Measurements from ENCODE around the gene SH3PXD2B.

SH3PXD2B gene

GRCh38 chr5:172325452-172325851 is 128.9 kb downstream of the SH3PXD2B start:
- DNase-seq (ENCODE audit: extremely low read depth, low read depth): no peak
- TF ChIP-seq, protein P1, sequence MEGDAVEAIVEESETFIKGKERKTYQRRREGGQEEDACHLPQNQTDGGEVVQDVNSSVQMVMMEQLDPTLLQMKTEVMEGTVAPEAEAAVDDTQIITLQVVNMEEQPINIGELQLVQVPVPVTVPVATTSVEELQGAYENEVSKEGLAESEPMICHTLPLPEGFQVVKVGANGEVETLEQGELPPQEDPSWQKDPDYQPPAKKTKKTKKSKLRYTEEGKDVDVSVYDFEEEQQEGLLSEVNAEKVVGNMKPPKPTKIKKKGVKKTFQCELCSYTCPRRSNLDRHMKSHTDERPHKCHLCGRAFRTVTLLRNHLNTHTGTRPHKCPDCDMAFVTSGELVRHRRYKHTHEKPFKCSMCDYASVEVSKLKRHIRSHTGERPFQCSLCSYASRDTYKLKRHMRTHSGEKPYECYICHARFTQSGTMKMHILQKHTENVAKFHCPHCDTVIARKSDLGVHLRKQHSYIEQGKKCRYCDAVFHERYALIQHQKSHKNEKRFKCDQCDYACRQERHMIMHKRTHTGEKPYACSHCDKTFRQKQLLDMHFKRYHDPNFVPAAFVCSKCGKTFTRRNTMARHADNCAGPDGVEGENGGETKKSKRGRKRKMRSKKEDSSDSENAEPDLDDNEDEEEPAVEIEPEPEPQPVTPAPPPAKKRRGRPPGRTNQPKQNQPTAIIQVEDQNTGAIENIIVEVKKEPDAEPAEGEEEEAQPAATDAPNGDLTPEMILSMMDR (IDR thresholded peaks at IDR 0.05; ENCODE audit: low read depth, low read length): no peak

- no peak for DNase-seq (ENCODE audit: extremely low read depth, low read depth)
- TF ChIP-seq, protein P1 (IDR thresholded peaks at IDR 0.05; ENCODE audit: low read depth, low read length): no peak
Measured at GRCh38 chr5:172322028-172322965, 132.0 kb downstream of the SH3PXD2B start.

- no peak for DNase-seq (ENCODE audit: extremely low read depth, low read depth)
- TF ChIP-seq, protein P1 (IDR thresholded peaks at IDR 0.05; ENCODE audit: low read depth, low read length): no peak
Measured at GRCh38 chr5:172321593-172321992, 132.7 kb downstream of the SH3PXD2B start.

GRCh38 chr5:172319708-172320441 is 134.4 kb downstream of the SH3PXD2B start:
- TF ChIP-seq, protein P1 (IDR thresholded peaks at IDR 0.05; ENCODE audit: low read depth, low read length): no peak
- no peak for DNase-seq (ENCODE audit: extremely low read depth, low read depth)

DNA sequence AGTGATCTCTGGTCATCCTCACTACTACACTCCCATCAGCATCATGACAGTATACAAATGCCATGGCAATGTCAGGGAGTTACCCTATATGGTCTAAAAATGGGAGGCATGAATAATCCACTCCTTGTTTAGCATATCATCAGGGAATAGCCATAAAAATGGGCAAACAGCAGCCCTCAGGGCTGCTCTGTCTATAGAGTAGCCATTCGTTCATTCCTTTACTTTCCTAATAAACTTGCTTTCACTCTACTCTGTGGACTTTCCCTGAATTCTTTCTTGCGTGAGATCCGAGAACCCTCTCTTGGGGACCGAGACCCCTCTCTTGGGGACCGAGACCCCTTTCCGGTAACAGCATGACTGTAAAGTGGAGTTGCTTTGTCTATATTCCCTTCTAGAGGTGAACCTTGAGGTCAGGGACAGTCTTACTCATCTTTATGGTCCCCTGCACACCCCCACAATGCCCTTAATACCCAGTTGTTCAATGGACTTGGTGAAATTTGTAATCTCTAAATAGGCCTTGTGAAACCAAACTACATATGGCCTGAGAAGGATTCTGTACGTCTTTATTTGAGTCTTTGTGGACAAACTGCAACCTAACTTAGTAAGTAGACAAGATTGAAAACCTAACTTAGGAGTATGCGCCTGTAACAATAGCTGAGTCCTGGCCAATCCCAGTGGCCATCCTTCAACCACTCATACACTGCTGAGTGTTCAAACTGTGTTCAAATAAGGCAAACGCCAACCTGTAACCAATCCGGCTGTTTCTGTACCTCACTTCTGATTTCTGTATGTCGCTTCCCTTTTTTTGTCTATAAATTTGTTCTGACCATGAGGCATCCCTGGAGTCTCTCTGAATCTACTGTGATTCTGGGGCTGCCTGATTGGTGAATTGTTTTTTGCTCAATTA is 138.5 kb downstream of the SH3PXD2B start:
- TF ChIP-seq, protein P1 (IDR thresholded peaks at IDR 0.05; ENCODE audit: low read depth, low read length): no peak
- no peak for DNase-seq (ENCODE audit: extremely low read depth, low read depth)

DNA sequence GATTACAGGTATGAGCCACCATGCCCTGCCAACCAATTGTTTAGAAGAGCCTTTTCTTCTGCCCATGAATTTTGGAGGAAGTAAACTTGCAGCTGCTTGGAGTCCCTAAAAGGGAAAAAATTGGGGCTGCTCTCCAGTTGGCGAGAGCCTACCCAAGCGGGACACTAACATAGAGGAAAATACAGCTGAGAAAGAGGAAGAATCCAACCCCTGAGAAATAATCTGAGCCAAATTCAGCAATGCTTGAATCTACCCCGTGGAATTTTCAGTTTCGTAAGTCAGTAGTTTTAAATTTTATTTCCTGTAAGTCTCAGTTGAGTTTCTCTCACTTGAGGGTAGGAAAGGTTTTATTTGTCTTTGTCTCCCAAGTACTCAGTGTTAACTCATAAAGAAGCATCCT is 140.4 kb downstream of the SH3PXD2B start:
- no peak for DNase-seq (ENCODE audit: extremely low read depth, low read depth)

More for the DNA sequence above, 140.4 kb downstream of the SH3PXD2B start:
- TF ChIP-seq, protein P1 (IDR thresholded peaks at IDR 0.05; ENCODE audit: low read depth, low read length): no peak
